HG03460 (cell line): ENCODE measurements around the gene NOX3.
"Not testable (repeated sequence)": the region's sequence is repeated elsewhere in the genome, so short reads cannot be mapped to it uniquely, and the experiment has no call there.

ENCODE experiments used
- ATAC-seq: cut with Tn5 transposase; IDR thresholded peaks from one replicate; pipeline ENCODE4 v1.9.1; 2021; ENCODE audit not compliant: unreplicated experiment

Gene NOX3

DNA sequence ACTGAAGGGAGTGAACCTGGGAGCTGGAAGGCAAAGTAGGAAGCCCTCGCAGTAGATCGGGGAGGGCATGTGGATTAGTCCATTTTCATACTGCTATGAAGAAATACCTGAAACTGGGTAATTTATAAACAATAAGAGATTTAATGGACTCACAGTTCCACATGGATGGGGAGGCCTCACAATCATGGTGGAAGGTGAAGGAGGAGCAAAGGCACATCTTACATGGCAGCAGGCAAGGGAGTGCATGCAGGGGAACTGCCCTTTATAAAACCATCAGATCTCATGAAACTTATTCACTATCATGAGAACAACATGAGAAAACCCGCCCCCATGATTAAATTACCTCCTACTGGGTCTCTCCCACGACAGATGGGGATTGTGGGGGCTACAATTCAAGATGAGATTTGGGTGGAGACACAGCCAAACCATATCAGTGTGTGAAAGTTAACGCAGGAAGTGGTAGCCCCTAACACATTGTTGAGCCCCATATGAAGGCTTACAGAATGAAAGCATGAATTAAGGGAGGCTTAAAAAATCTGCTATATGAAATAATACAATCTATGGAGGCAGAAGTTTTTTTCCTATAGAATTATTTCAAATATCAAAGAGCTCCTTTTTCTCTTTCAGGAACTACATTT, 15.5 kb upstream of the NOX3 start:
- not testable (repeated sequence) for ATAC-seq

DNA sequence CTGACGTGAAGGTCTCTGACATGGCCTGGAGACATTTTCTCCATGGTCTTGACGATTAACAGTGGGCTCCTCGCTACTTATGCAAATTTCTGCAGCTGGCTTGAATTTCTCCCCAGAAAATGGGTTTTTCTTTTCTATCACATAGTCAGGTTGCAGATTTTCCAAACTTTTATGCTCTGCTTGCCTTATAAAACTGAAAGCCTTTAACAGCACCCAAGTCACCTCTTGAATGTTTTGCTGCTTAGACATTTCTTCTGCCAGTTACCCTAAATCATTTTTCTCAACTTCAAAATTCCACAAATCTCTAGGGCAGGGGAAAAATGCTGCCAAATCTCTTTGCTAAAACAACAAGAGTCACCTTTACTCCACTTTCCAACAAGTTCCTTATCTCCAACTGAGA, 12.9 kb upstream of the NOX3 start:
- ATAC-seq: not testable (repeated sequence)

DNA sequence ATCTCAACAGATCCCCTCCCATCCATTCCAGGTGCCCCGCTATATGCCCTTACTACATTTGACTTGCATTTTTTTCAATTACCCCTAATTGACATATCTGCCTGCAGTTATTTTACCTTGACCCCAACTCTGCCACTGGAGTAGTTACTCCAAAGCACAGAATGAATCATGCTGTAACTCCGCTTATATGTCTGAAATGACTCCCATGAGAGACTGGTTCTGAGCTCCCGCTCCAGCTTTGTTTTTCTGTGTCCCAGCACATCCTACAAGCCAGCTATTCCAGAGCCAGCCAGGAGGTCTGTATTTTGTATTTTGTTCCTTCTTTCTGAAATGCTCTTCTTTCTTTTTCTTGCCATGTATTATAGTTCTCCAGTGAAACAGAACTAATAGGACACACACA, 10.9 kb upstream of the NOX3 start:
- ATAC-seq: no peak

DNA sequence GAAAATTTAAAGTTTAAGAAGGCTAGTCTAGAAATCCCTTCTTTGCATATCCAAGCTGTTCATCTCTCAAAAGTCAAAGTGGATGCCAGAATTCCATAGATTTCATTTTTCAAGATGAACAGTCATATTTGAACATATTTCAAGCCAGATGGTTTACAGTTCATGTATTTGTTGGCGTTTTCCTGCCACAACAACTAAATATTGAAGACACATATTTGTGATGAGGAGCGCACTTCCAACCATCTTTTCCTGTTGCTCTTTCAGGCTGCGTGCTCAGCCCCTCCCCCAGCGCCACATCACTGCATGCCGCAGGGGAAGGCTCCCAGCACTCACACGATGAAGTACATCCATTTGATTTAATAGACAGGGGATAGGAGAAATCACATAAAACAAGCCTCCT, 5.9 kb upstream of the NOX3 start:
- ATAC-seq: no peak

DNA sequence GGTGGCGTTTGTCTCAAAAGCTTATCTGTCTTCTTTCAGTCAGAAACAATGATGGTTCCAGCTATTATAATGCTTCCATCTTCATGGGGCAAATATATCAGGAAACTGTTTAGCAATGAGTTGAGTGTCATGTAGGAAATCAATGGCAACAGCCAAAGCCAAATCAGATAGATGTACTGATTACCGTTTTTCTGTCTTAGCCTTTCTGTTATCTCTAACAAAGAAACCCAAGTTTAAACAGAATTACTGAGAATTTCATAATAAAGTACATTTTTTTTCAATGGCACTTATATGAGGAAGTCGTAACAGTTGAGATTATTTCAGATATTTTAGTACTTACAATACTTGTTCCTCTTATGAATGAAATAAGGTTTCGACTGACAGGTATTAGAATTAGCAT, 1.2 kb downstream of the NOX3 start:
- no peak for ATAC-seq

DNA sequence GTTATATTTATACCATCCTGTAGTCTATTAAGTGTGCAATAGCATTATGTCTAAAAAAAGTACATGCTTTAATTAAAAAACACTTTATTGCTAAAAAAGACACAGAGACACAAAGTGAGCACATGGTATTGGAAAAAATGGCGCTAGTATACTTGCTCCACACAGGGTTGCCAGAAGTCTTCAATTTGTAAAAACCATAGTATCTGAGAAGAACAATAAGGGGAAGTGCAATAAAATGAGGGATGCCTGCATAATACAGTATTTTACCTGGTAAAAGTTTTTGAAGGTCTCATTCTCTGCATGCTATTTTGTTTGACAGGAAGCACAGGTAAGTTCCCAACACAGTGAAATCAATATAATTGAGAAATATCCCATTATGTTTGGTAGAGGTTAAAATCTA, 1.6 kb downstream of the NOX3 start:
- no peak for ATAC-seq

DNA sequence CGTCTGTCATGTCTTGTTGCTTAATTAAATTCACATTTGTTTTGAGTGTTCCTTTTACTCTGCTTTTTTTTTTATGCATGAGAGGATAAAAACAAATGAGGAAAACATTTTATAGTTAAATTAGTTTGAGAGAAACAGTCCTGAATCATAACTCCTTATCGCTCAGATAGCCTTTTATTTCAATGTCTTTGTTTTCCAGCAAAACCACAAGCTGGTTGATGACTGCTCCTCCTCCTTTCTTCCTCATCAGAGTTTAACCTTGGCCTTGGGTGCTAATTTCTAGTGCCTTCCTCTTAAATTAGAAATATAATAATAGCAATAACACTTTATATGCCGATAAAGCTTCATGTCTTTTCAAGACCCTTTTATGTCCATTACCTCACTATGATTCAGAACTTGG, 3.1 kb downstream of the NOX3 start:
- no peak for ATAC-seq

DNA sequence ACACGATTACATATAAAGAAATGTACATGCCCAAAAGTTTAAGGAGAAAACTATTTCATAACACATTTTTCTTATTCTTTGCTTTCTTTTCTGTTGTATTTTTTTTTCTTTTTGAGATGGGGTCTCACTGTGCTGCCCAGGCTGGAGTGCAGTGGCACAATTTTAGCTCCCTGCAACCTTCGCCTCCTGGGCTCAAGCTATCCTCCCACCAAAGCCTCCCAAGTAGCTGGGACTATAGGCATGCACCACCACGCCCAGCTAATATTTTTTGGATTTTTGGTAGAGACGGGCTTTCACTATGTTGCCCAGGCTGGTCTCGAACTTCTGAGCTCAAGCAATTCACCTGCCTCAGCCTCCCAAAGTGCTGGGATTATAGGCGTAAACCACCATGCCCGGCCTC, 4.1 kb downstream of the NOX3 start:
- not testable (repeated sequence) for ATAC-seq

DNA sequence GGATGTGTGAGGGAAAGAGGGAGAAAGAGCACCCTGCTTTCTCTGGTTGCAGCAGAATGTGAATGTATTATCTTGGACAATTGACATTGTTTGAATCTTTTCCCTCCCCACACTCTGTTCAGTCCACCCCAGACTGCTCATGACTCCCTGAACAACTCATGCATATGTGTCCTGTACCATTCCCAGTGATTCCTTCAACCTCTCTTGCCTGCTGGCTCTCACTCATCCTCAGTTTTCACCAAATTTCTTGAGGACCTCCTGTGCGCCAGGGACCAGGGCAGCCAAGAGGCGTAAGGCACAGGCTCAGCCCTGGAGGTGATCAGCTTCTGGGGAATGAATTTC, 5.4 kb downstream of the NOX3 start:
- ATAC-seq: no peak

DNA sequence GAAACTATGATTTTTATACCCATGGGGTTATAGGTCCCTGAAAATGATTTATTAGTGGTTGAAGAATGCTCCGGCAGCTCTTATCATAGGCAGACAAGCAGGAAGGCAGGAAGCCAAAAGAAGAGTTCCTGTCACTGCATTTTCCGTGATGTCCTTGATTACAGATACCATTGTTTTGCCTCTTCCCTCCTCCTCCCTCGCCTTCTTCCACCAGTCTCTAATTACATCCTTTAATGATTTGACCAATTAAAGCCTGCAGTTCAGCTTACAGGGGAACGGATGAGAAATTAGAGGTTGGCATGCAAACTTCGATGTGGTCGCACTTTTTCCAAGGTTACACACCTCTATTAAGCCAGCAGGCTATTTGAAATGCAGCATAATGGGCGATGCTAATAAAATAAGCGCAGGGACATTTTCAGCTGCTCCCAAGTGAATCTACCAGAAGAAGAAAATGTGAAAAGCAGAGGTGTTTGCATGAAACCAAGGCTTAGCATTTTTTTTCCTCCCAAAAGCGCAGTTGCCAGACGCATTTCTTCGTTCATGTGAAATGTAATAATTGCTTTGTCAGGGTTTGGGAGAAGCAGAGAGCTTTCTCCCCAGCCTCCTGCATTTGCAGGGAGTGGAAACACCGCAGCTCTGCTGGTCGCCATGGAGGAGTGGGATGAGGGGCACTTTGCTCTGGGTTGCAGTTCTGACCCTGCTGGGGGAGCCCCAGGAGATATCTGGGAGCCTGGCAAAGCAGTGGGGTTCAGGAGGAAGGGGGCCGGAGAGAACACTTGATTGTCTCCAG, 6.0 kb downstream of the NOX3 start:
- ATAC-seq: no peak

DNA sequence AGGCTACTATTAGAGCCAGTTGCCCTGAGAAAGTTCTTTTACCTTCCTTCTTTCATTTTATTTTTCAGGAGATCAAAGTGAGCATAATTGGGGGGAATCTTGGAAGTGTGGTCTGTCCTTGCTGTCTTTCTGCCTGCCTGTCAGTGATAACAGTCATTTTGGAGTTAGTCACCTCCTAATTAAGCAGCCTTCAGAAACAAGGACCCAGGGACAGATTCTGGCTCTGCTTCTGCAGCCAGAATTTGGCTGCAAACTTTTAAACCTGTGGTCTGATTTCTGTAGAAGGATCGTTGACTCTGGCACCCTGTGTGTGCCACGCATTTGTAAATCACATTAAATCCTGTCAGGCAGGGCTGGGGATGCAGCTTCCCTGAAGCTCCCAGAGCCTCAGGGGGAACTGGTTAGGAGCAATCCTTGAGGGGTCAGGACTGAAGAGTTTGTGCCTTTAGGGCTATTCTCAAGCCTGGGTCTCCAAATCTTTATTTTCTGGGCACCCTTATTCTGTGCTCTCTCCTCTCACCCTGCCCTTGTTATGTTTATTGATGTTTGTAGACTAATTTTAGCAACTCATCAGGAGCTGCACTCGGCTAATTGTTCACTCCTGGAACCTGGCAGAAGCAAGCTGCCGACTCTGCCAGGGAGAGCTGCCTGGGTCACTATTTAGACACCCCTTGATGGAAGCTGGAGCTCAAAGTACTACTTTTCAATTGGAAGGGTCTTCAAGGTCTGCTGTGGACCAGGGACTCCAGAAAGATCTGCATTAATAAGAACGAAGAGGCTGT, 6.8 kb downstream of the NOX3 start:
- no peak for ATAC-seq

DNA sequence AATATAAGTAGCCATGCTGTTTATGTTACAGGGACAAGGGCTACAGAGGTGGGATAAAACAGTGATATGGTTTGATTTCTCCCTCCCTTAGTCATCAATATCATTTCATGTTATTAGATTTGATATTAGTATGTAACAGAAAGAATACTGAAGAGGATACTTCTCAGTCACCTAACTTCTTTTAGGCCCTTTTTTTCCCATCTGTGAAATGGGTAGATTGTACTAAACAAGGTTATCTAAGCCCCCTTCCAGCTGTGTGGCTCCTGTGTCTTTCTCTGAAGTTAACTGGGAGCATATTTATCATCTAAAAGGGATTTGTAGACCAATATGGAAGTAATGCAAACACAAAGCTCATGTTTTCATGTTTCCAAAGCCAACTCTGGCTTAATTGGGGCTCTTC, 7.7 kb downstream of the NOX3 start:
- ATAC-seq: no peak

DNA sequence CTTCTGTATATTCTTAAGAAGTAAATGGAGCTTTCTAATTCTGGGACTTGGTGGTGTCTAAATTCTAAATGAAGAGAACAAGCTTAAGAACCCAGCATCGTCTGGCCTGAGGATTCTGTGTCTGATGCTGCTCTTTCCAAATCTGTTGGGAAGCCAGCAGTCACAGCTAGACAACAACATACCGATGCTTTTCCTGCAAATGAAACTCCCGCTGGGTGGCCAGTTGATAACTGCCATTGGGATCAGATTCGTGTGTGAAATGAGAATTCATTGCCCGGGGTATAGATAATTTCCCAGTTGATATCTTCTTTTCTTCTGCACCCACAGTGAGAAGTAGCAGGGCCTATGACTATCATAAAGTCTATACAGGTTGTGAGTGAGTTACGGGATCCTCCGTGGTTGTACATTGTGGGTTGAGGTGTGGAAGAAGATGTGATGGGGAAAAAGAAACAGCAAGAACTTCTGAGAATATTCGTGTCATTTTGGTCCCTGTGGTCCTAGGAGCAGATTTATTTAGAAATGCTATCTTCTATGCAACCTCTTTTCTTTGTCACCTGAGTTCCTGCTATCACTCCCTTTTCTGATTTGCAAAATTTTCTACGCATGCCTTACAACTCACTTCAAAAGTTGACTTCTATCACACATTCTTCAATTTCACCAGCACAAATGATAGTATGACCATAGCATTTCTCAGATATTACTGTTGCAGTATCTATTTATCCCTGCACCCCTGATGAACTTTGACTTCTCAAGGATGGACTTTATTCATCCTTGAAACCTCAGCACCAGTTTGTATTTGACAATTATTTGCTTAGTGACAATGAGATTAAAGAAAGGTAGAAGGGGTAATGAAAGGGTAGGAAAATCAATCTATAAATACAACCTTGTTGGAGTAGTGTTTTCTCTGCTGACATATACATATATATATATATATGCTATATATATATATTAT, 10.4 kb downstream of the NOX3 start:
- ATAC-seq: no peak

DNA sequence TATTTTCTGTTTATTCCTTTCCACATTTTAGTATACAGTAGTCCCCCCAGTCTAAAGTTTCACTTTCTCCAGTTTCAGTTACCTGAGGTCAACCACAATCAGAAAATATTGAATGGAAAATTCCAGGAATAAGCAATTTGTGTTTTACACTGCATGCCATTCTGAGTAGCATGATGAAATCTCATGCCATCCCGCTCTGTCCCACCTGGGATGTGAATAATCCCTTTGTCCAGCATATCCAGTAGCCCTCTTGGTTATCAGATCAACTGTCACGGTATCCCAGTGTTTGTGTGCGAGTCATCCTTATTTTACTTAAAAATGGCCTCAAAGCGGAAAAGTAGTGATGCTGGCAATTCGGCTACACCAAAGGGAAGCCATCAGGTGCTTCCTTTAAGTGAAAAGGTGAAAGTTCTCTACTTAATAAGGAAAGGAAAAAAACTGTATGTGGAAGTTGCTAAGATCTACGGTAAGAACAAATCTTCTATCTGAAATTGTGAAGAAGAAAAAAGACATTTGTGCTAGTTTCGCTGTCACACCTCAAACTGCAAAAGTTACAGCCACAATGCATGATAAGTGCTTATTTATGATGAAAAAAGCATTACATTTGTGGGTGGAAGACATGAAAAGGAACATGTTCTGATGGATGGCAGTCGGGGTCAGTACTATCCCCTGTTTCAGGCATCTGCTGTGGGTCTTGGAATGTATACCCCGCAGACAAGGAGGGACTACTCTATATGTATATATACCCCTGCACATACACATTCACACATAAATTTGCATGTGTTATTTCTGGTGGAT, 11.3 kb downstream of the NOX3 start:
- no peak for ATAC-seq

DNA sequence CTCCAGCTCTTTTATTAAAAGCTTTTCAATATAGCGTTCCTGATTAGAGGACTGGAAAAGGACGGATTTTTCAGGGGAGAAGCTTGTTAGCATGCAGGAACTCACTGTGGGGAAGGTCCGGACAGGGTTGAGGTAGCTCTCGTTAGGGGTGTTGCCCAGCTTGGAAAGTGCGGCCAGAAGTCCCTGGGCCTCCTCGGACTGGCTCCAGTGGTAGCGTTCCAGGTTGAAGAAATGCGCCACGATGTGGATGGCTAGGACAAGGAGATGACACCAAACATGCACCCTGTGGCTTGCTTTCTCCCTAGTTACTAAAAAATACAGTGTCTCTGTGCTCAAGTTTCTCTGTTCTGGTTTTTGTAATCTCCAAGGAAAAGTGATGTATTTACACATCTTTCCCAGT, 12.5 kb downstream of the NOX3 start:
- ATAC-seq: no peak

DNA sequence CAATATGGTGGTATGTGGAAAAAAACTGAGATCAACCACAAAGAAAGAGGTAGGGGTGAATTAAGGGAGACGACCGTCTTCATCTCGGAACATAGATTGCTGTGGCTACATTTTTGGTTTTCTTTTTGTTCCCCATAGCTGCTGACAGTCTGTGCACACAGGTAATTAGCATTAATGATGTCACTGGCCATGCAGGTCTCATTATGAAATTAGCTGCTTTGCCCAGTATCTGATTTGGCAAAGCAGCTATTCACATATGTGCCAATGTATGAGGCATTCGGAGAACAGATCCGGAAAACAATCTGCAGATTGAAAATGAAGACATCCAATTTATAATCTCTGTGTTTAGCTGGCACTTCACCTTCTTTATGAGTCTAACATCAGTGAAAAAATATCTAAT, 13.1 kb downstream of the NOX3 start:
- no peak for ATAC-seq

DNA sequence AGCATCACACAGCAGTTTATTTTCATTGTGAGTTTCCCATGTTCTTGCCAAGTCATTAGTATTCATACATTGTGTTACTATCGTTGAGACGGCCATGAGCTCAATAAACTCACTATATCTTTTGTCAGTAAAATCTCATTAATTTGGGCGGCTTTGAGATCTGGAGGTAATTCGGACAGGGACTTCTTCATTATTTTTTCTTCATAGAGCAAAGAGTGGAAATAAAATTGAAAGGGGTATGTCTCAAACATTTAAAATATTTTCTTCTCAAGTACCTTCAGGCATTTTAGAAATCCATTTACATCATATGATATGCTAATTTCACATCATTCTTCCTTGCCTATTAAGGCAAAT, 14.6 kb downstream of the NOX3 start:
- no peak for ATAC-seq

DNA sequence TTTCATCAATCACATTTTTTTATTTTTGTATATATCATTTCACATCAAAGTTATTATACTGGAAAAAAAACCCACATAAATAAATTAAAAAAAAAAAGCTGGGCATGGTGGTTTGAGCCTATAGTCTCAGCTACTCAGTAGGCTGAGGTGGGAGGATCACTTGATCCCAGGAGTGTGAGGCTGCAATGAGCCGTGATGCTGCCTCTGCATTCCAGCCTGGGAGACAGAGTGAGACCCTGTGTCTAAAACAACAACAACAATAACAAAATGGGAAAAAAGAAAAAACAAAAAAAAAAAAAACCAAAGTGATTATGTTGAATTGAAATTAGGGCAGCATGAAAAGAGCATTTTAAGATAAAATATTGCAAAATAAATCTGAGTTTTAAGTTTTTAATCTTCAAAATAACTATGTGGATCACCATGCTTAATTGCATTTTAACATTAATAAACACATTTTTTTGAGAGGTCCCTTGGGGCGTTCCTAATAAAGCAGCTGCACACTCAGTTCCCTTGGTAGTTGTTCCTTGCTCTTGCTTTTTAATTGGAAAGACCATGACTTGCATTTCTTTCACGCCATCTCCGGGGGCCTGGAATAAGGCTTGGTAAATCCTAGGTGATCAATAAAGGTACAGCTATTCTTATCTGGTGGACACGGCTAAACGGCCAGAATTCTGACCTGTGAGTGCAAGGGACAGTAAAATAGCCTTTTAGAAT, 15.1 kb downstream of the NOX3 start:
- ATAC-seq: no peak

DNA sequence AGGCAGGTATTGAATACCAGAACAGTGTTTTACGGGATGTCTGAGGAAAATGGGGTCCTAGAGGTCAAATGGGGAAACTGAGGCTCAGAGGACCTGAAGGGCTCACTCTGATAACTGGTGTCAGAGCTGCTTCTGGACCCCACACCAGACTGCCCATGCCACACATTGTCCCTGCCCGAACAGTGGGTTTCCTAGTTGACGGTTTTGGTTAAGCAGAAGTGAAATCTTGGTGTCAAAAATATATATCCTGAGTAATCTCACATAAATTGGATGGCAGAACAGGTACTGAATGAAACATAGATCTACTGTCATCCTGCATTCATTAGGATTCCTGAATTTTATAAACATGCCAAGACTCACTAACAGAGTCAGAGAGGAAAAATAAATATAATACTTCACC, 16.3 kb downstream of the NOX3 start:
- no peak for ATAC-seq
